SK-N-SH treated with all-trans-retinoic acid at 6 μM for 48 hours (cell line): ENCODE measurements around the gene ZDHHC8.

Experiments
- ARNTL ChIP-seq: fragments of 450-650 bp; formaldehyde crosslinking; IDR thresholded peaks from 2 replicates; pipeline ENCODE4 v1.5.0; 2020; ENCODE audit warnings: low read depth, mild to moderate bottlenecking, moderate library complexity, borderline replicate concordance
- BACH2 ChIP-seq: fragments of 250-450 bp; sonication (Bioruptor Pico); IDR thresholded peaks from 2 replicates; pipeline ENCODE4 v1.9.0; 2021; ENCODE audit warnings: mild to moderate bottlenecking, borderline replicate concordance
- CSDC2 ChIP-seq: fragments of 250-450 bp; sonication (Bioruptor Pico); IDR thresholded peaks from 2 replicates; pipeline ENCODE4 v1.5.0; 2020; ENCODE audit warnings: mild to moderate bottlenecking, moderate library complexity
- ESRRG ChIP-seq: fragments of 250-450 bp; sonication (Bioruptor Pico); IDR thresholded peaks from 2 replicates; pipeline ENCODE4 v1.6.1; 2021; ENCODE audit warnings: mild to moderate bottlenecking
- RARB ChIP-seq: fragments of 250-450 bp; sonication (Bioruptor Pico); IDR thresholded peaks from 2 replicates; pipeline ENCODE4 v1.8.0; 2021; ENCODE audit warnings: mild to moderate bottlenecking, moderate library complexity
- ZFP30 ChIP-seq: fragments of 450-650 bp; formaldehyde crosslinking; IDR thresholded peaks from 2 replicates; pipeline ENCODE4 v1.5.0; 2022; ENCODE audit warnings: mild to moderate bottlenecking, moderate library complexity
- ZNF70 ChIP-seq: fragments of 450-650 bp; formaldehyde crosslinking; IDR thresholded peaks from 2 replicates; pipeline ENCODE4 v1.5.0; 2020; ENCODE audit warnings: mild to moderate bottlenecking, moderate library complexity
- ZNF8 ChIP-seq: fragments of 450-650 bp; formaldehyde crosslinking; IDR thresholded peaks from 2 replicates; pipeline ENCODE4 v1.5.0; 2020; ENCODE audit warnings: mild to moderate bottlenecking, moderate library complexity
- TF ChIP-seq, protein P1 (sequence below): fragments of 250-450 bp; sonication (Bioruptor Pico); IDR thresholded peaks from 2 replicates; pipeline ENCODE4 v1.5.0; 2020; ENCODE audit warnings: mild to moderate bottlenecking, moderate library complexity
- TF ChIP-seq, protein P2 (sequence below): fragments of 250-450 bp; sonication (Bioruptor Pico); IDR thresholded peaks from 2 replicates; pipeline ENCODE4 v1.5.1; 2020; ENCODE audit warnings: low read depth, mild to moderate bottlenecking, moderate library complexity
- TF ChIP-seq, protein P3 (sequence below): fragments of 250-450 bp; sonication (Bioruptor Pico); IDR thresholded peaks from 2 replicates; pipeline ENCODE4 v1.8.0; 2020; ENCODE audit warnings: mild to moderate bottlenecking, moderate library complexity, borderline replicate concordance

DNA sequence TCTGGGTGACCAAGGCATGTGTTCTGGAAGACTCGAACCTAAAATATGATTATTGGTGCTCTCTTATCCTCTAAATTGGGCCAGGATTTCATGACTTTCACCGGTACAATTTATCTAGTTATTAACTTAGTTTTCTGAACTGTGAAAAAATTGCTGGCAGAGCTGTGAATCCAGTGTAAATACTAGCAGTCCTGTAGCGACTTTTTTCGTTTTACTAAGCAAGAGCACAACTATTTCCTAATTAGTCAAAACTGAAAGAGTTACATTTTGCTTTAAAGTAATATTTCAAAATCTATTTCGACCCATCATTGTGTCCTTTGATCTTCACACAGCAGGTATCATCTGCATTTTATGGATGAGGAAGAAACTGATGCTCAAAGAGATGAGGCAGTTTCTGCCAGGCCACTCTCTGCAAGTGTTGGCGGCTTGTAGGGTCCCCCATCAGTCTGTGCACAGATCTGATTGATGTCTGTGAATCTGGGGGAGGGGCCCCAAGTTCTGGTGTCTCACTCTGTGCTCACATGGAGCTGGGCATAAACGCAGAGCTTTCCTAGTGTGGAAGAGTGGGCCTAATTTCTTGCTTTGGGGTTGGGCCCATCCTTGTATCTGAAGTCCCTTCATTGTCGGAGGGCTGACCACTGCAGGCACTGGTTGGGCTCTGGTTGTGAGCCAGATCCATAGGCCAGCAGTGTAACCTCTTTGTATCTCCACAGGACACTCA, 13.1 kb upstream of the ZDHHC8 start:
- TF ChIP-seq ZNF8 (no peak), RARB (CRISPR knock-in tag) (no peak), ARNTL (CRISPR knock-in tag) (no peak), ZFP30 (CRISPR knock-in tag) (no peak), ZNF70 (CRISPR knock-in tag) (no peak), CSDC2 (CRISPR knock-in tag) (no peak), ESRRG (CRISPR knock-in tag) (no peak), BACH2 (CRISPR knock-in tag) (no peak)
- TF ChIP-seq, protein P1, sequence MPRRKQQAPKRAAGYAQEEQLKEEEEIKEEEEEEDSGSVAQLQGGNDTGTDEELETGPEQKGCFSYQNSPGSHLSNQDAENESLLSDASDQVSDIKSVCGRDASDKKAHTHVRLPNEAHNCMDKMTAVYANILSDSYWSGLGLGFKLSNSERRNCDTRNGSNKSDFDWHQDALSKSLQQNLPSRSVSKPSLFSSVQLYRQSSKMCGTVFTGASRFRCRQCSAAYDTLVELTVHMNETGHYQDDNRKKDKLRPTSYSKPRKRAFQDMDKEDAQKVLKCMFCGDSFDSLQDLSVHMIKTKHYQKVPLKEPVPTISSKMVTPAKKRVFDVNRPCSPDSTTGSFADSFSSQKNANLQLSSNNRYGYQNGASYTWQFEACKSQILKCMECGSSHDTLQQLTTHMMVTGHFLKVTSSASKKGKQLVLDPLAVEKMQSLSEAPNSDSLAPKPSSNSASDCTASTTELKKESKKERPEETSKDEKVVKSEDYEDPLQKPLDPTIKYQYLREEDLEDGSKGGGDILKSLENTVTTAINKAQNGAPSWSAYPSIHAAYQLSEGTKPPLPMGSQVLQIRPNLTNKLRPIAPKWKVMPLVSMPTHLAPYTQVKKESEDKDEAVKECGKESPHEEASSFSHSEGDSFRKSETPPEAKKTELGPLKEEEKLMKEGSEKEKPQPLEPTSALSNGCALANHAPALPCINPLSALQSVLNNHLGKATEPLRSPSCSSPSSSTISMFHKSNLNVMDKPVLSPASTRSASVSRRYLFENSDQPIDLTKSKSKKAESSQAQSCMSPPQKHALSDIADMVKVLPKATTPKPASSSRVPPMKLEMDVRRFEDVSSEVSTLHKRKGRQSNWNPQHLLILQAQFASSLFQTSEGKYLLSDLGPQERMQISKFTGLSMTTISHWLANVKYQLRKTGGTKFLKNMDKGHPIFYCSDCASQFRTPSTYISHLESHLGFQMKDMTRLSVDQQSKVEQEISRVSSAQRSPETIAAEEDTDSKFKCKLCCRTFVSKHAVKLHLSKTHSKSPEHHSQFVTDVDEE (CRISPR knock-in tag): no peak
- TF ChIP-seq, protein P2, sequence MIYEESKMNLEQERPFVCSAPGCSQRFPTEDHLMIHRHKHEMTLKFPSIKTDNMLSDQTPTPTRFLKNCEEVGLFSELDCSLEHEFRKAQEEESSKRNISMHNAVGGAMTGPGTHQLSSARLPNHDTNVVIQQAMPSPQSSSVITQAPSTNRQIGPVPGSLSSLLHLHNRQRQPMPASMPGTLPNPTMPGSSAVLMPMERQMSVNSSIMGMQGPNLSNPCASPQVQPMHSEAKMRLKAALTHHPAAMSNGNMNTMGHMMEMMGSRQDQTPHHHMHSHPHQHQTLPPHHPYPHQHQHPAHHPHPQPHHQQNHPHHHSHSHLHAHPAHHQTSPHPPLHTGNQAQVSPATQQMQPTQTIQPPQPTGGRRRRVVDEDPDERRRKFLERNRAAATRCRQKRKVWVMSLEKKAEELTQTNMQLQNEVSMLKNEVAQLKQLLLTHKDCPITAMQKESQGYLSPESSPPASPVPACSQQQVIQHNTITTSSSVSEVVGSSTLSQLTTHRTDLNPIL (CRISPR knock-in tag): no peak
- TF ChIP-seq, protein P3, sequence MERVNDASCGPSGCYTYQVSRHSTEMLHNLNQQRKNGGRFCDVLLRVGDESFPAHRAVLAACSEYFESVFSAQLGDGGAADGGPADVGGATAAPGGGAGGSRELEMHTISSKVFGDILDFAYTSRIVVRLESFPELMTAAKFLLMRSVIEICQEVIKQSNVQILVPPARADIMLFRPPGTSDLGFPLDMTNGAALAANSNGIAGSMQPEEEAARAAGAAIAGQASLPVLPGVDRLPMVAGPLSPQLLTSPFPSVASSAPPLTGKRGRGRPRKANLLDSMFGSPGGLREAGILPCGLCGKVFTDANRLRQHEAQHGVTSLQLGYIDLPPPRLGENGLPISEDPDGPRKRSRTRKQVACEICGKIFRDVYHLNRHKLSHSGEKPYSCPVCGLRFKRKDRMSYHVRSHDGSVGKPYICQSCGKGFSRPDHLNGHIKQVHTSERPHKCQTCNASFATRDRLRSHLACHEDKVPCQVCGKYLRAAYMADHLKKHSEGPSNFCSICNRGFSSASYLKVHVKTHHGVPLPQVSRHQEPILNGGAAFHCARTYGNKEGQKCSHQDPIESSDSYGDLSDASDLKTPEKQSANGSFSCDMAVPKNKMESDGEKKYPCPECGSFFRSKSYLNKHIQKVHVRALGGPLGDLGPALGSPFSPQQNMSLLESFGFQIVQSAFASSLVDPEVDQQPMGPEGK (CRISPR knock-in tag): no peak
